Heart right ventricle (tissue), 16 donors: ENCODE measurements around the gene GC. TPM values are rescaled to one million over a fixed set of nuclear protein-coding genes. Genes with fewer than 3 reads are reported as not detected.

ENCODE experiments used
- ATAC-seq, 8 donors: fragments of 200-7000 bp; cut with Tn5 transposase; one replicate each; pipeline ENCODE4 v1.9.1; 2020; ENCODE audit warnings: mild to moderate bottlenecking in 8 of 8, moderate library complexity in 8 of 8, moderate number of reproducible peaks in 1 of 8
- DNase-seq, 2 donors: peaks; one replicate each; pipeline ENCODE4 v3.0.0-alpha.2; 2020
- H3K27ac ChIP-seq, 10 donors: fragments of 200-600 bp; sonication (generic) in 2 of 10; one replicate each; pipeline versions ENCODE4 v1.5.0 to v1.8.0; 2020 to 2022; ENCODE audit warnings: mild to moderate bottlenecking in 3 of 10
- H3K27me3 ChIP-seq, 7 donors: fragments of 200-600 bp; one replicate each; pipeline ENCODE4 v1.8.0; 2021 to 2022; ENCODE audit warnings: mild to moderate bottlenecking in 2 of 7
- H3K36me3 ChIP-seq, 9 donors: fragments of 200-600 bp; sonication (generic) in 1 of 9; one replicate each; pipeline versions ENCODE4 v1.5.0 to v1.8.0; 2020 to 2022; ENCODE audit warnings: mild to moderate bottlenecking in 2 of 9
- H3K4me1 ChIP-seq, 9 donors: fragments of 200-600 bp; sonication (generic) in 1 of 9; one replicate each; pipeline versions ENCODE4 v1.5.0 to v1.8.0; 2020 to 2022; ENCODE audit warnings: mild to moderate bottlenecking in 4 of 9
- H3K4me3 ChIP-seq, 10 donors: fragments of 200-600 bp; sonication (generic) in 2 of 10; one replicate each; pipeline versions ENCODE4 v1.5.0 to v1.8.0; 2020 to 2022; ENCODE audit warnings: mild to moderate bottlenecking in 7 of 10, moderate library complexity in 2 of 10
- H3K9me3 ChIP-seq, 11 donors: fragments of 200-600 bp in 10 of 11; sonication (generic) in 2 of 11; one replicate each; pipeline versions ENCODE4 v1.5.0 to v1.8.0; 2013 to 2022; ENCODE audit warnings: mild to moderate bottlenecking in 2 of 11, control low read depth in 1 of 11, moderate library complexity in 1 of 11
- CTCF ChIP-seq, 9 donors: fragments of 200-600 bp; sonication (generic) in 2 of 9; IDR thresholded peaks; one replicate each; pipeline versions ENCODE4 v1.5.0 to v1.8.0; 2021 to 2022; ENCODE audit warnings: antibody characterized with exemption in 9 of 9, mild to moderate bottlenecking in 5 of 9, moderate library complexity in 1 of 9
- WGBS, 2 donors: extraction: QIAGEN DNeasy Blood & Tissue Kit; methylation state at CpG; one replicate each; pipeline ENCODE4 v1.1.7; 2013; ENCODE audit warnings: inconsistent platforms in 1 of 2; 5-methylcytosine and 5-hydroxymethylcytosine counted together
- intact Hi-C, 10 donors: fragments of 100-400 bp; cut with DNase I; formaldehyde crosslinking; loops; one replicate each; pipeline versions ENCODE4 v1.11.1 to v1.14.2; 2022
- polyA plus RNA-seq, 2 donors: library from polyadenylated mRNA; stranded (reverse); fragments of 200-250 nt; gene quantifications; one replicate each; pipeline ENCODE4 v1.2.3, GENCODE V29; 2013
- total RNA-seq, 10 donors: library from RNA; stranded (reverse); fragmentation: NEBNext Ultra II Directional in 3 of 10; extraction: Animal tissue kit (Norgen Biotek cat#: 25700) in 3 of 10; gene quantifications; one replicate each; pipeline versions ENCODE4 v1.2.1 to v1.2.4, GENCODE V29; 2021 to 2023
- donor health status: Arrhythmogenic right ventricular cardiomyopathy.
- donor health status: ischemic (EF 13 %, LVEDD 7.1; RV severe dilation, severe dysfunction).
- donor health status: healthy with polysubstance abuse.
- donor health status: DM: no; HTN: yes; CAD: no.
- donor health status: DM: no; HTN: no; CAD: no.
- donor health status: ischemic (EF 25% LVEDD 6.9; RV normal size, moderate dysfunction).
- donor health status: ischemic (EF 25% LVEDD 5.7; RV mildly dilated, moderate dysfunction).
- donor health status: healthy.
- donor health status: DM: yes; HTN: yes; CAD: no.
- donor health status: Ischemic cardiomyopathy.
- donor health status: ischemic (EF 35%, LVEDD 5.7; RV mildly dilated, moderate dysfunction).
- donor health status: nonischemic (EF 11% LVEDD 7.7; RV severe dilation, severe dysfunction).
- donor health status: DM: yes; HTN: yes; CAD: no.
- donor health status: PGD.
- donor health status: ischemic (EF 29% LVEDD 5.4; RV normal size, mild dysfunction).
- donor health status: nonischemic (EF 23%, LVEDD 6.1; RV moderate dilation, normal function).

Gene GC
- total and polyA plus RNA-seq, 12 donors, result 0.20 TPM; not detected in 11

- Histone ChIP-seq H3K36me3 (no peaks in the 10 kb centered on the region), H3K27me3 (no peaks in the 10 kb centered on the region), H3K4me1 (no peaks in the 10 kb centered on the region), H3K27ac (no peak overlapping the region), H3K4me3 (no peak overlapping the region), H3K9me3 (no peaks in the 10 kb centered on the region)
- WGBS, 2 donors, result 62 to 64% methylated on average over 2 of the region's 2 CpGs
- no peak for TF ChIP-seq CTCF (IDR thresholded peaks at IDR 0.05)
- intact Hi-C loops, result no loop called here
- DNase-seq, result no peak
- no peak for ATAC-seq
These were observed 12.3 kb downstream of the GC start for GRCh38 chr4:71771613-71772012.

- no peaks in the 10 kb centered on the region for H3K36me3 ChIP-seq
- H3K27ac ChIP-seq, result no peak overlapping the region
- no peaks in the 10 kb centered on the region for H3K4me1 ChIP-seq
- H3K9me3 ChIP-seq, result no peaks in the 10 kb centered on the region
- 80 to 85% methylated on average over 3 of the region's 3 CpGs for WGBS, 2 donors
- H3K27me3 ChIP-seq, result no peaks in the 10 kb centered on the region
- intact Hi-C loops, result no loop called here
- DNase-seq (no peak), ATAC-seq (no peak)
- H3K4me3 ChIP-seq, result no peak overlapping the region
- no peak for TF ChIP-seq CTCF (IDR thresholded peaks at IDR 0.05)
These were observed 14.4 kb downstream of the GC start for GRCh38 chr4:71769434-71769833.

GRCh38 chr4:71768123-71768522 is 15.8 kb downstream of the GC start:
- intact Hi-C loops, result no loop called here

GRCh38 chr4:71765821-71766383 is 18.0 kb downstream of the GC start:
- no peak overlapping the region for H3K4me3 ChIP-seq
- ATAC-seq (no peak), DNase-seq (no peak)
- no peaks in the 10 kb centered on the region for H3K36me3 ChIP-seq
- no peaks in the 10 kb centered on the region for H3K9me3 ChIP-seq
- H3K27me3 ChIP-seq, result no peaks in the 10 kb centered on the region
- no peaks in the 10 kb centered on the region for H3K4me1 ChIP-seq
- 36 to 38% methylated on average over 2 of the region's 2 CpGs for WGBS, 2 donors
- no peak for TF ChIP-seq CTCF (IDR thresholded peaks at IDR 0.05)
- no peak overlapping the region for H3K27ac ChIP-seq
- intact Hi-C loops, result no loop called here

More at GRCh38 chr4:71768123-71768522, 15.8 kb downstream of the GC start:
- Histone ChIP-seq H3K36me3 (no peaks in the 10 kb centered on the region), H3K9me3 (no peaks in the 10 kb centered on the region), H3K4me3 (no peak overlapping the region), H3K27me3 (no peaks in the 10 kb centered on the region), H3K27ac (no peak overlapping the region), H3K4me1 (no peaks in the 10 kb centered on the region)
- 77 to 80% methylated on average over 7 of the region's 7 CpGs for WGBS, 2 donors
- no peak for DNase-seq
- ATAC-seq, result no peak
- no peak for TF ChIP-seq CTCF (IDR thresholded peaks at IDR 0.05)
